H9 (cell line): ENCODE measurements around the gene ZKSCAN3. TPM values are rescaled to one million over a fixed set of nuclear protein-coding genes. Genes with fewer than 3 reads are reported as not detected.

ENCODE experiments used
- DNase-seq: peaks from one replicate; pipeline ENCODE4 v3.0.0-alpha.2; 2017
- H2AFZ ChIP-seq: one replicate; pipeline ENCODE4 v1.6.1; 2013; ENCODE audit warnings: mild to moderate bottlenecking, low read length, control low read depth, moderate library complexity
- H2AK5ac ChIP-seq: 2 replicates; pipeline ENCODE4 v1.6.1; 2013; ENCODE audit warnings: low read length, control low read depth, mixed read lengths; ENCODE audit not compliant: insufficient read length
- H2BK120ac ChIP-seq: one replicate; pipeline ENCODE4 v1.6.1; 2013; ENCODE audit warnings: low read depth, mild to moderate bottlenecking, low read length, control low read depth, inconsistent platforms; ENCODE audit not compliant: poor library complexity, severe bottlenecking
- H2BK12ac ChIP-seq: 2 replicates; pipeline ENCODE4 v1.6.1; 2013; ENCODE audit warnings: low read length, control low read depth, mixed read lengths, low read depth; ENCODE audit not compliant: insufficient read length
- H2BK15ac ChIP-seq: 2 replicates; pipeline ENCODE4 v1.6.1; 2013; ENCODE audit warnings: low read depth, low read length, control low read depth
- H2BK20ac ChIP-seq: one replicate; pipeline ENCODE4 v1.6.1; 2013; ENCODE audit warnings: low read depth, mild to moderate bottlenecking, low read length, control low read depth, inconsistent platforms; ENCODE audit not compliant: poor library complexity, severe bottlenecking
- H2BK5ac ChIP-seq: 2 replicates; pipeline ENCODE4 v1.6.1; 2013; ENCODE audit warnings: low read length, control low read depth, mixed read lengths; ENCODE audit not compliant: insufficient read length
- H3K14ac ChIP-seq: 2 replicates; pipeline ENCODE4 v1.6.1; 2013; ENCODE audit warnings: low read length, control low read depth; ENCODE audit not compliant: insufficient read depth
- H3K18ac ChIP-seq: 2 replicates; pipeline ENCODE4 v1.6.1; 2013; ENCODE audit warnings: low read depth, mild to moderate bottlenecking, mixed read lengths, low read length, control low read depth; ENCODE audit not compliant: insufficient read length
- H3K23ac ChIP-seq: 2 replicates; pipeline ENCODE4 v1.6.1; 2013; ENCODE audit warnings: low read length, control low read depth, mixed read lengths, low read depth; ENCODE audit not compliant: insufficient read length
- H3K23me2 ChIP-seq: 2 replicates; pipeline ENCODE4 v1.6.1; 2013; ENCODE audit warnings: low read depth, mild to moderate bottlenecking, mixed read lengths, low read length, control low read depth; ENCODE audit not compliant: insufficient read length, poor library complexity, severe bottlenecking
- H3K27ac ChIP-seq: 2 replicates; pipeline ENCODE4 v1.5.1; 2013; ENCODE audit warnings: low read length, control low read depth, mixed read lengths, low read depth; ENCODE audit not compliant: insufficient read length
- H3K27me3 ChIP-seq: 2 replicates; pipeline ENCODE4 v1.6.1; 2013; ENCODE audit warnings: low read length, control low read depth, inconsistent platforms; ENCODE audit not compliant: insufficient read depth
- H3K4ac ChIP-seq: 2 replicates; pipeline ENCODE4 v1.6.1; 2013; ENCODE audit warnings: low read depth, mild to moderate bottlenecking, control low read depth, inconsistent platforms, low read length, moderate library complexity
- H3K4me1 ChIP-seq: 2 replicates; pipeline ENCODE4 v1.6.1; 2013; ENCODE audit warnings: low read length, control low read depth, inconsistent platforms; ENCODE audit not compliant: insufficient read depth
- H3K4me2 ChIP-seq: 2 replicates; pipeline ENCODE4 v1.6.1; 2013; ENCODE audit warnings: low read length, control low read depth, mixed read lengths; ENCODE audit not compliant: insufficient read length, insufficient read depth
- H3K56ac ChIP-seq: 2 replicates; pipeline ENCODE4 v1.6.1; 2013; ENCODE audit warnings: low read depth, mild to moderate bottlenecking, mixed read lengths, low read length, control low read depth; ENCODE audit not compliant: insufficient read length
- H3K79me1 ChIP-seq: 2 replicates; pipeline ENCODE4 v1.6.1; 2013; ENCODE audit warnings: low read depth, mild to moderate bottlenecking, moderate library complexity, low read length, control low read depth, inconsistent platforms; ENCODE audit not compliant: insufficient read depth, poor library complexity, severe bottlenecking
- H3K79me2 ChIP-seq: 2 replicates; pipeline ENCODE4 v1.6.1; 2013; ENCODE audit warnings: low read length, control low read depth, inconsistent platforms; ENCODE audit not compliant: insufficient read depth
- H3K9ac ChIP-seq: 2 replicates; pipeline ENCODE4 v1.6.1; 2013; ENCODE audit warnings: low read length, control low read depth, mixed read lengths; ENCODE audit not compliant: insufficient read length; ENCODE audit errors: extremely low read depth
- H3K9me3 ChIP-seq: one replicate; pipeline ENCODE4 v1.6.1; 2013; ENCODE audit warnings: low read depth, low read length, inconsistent platforms; ENCODE audit not compliant: control insufficient read depth
- H3T11ph ChIP-seq: one replicate; pipeline ENCODE4 v1.6.1; 2013; ENCODE audit warnings: mild to moderate bottlenecking, low read length, control low read depth, inconsistent platforms
- H4K20me1 ChIP-seq: one replicate; pipeline ENCODE4 v1.6.1; 2013; ENCODE audit not compliant: control insufficient read depth, insufficient read length, insufficient read depth
- H4K5ac ChIP-seq: 2 replicates; pipeline ENCODE4 v1.6.1; 2013; ENCODE audit warnings: low read depth, mild to moderate bottlenecking, mixed read lengths, low read length, control low read depth; ENCODE audit not compliant: insufficient read length
- H4K8ac ChIP-seq: replicated peaks from 2 replicates; pipeline ENCODE4 v1.6.1; 2013; ENCODE audit warnings: low read length, control low read depth, mixed read lengths, low read depth; ENCODE audit not compliant: insufficient read length
- H4K91ac ChIP-seq: 2 replicates; pipeline ENCODE4 v1.6.1; 2013; ENCODE audit warnings: low read depth, mild to moderate bottlenecking, moderate library complexity, mixed read lengths, low read length, control low read depth; ENCODE audit not compliant: insufficient read length
- H3K27ac Mint-ChIP-seq, 3 experiments: 2 replicates in 2 of 3; 3 replicates in 1 of 3; pipeline ENCODE4 v1.8.0; 2020 to 2021; ENCODE audit warnings: mixed read lengths in 3 of 3, mild to moderate bottlenecking in 1 of 3, moderate library complexity in 1 of 3
- H3K27me3 Mint-ChIP-seq: 2 replicates; pipeline ENCODE4 v1.8.0; 2021; ENCODE audit warnings: low read depth, mild to moderate bottlenecking, moderate library complexity, mixed read lengths
- H3K36me3 Mint-ChIP-seq, 3 experiments: 2 replicates in 2 of 3; 3 replicates in 1 of 3; pipeline ENCODE4 v1.8.0; 2020 to 2021; ENCODE audit warnings: low read depth in 3 of 3, mixed read lengths in 3 of 3; ENCODE audit not compliant: insufficient read depth in 1 of 3
- H3K4me1 Mint-ChIP-seq, 2 experiments: 2 replicates each; pipeline ENCODE4 v1.8.0; 2020; ENCODE audit warnings: mixed read lengths in 2 of 2
- H3K4me3 Mint-ChIP-seq, 2 experiments: 2 replicates in 1 of 2; 3 replicates in 1 of 2; pipeline ENCODE4 v1.8.0; 2020 to 2021; ENCODE audit warnings: mild to moderate bottlenecking in 2 of 2, mixed read lengths in 2 of 2, moderate library complexity in 1 of 2
- H3K9me3 Mint-ChIP-seq, 2 experiments: 2 replicates in 1 of 2; 3 replicates in 1 of 2; pipeline ENCODE4 v1.8.0; 2020; ENCODE audit warnings: mild to moderate bottlenecking in 2 of 2, mixed read lengths in 2 of 2, moderate library complexity in 1 of 2
- CTCF ChIP-seq: fragments of 200-600 bp; sonication (generic); conservative IDR thresholded peaks from 3 replicates; pipeline ENCODE4 v1.8.0; 2021; ENCODE audit warnings: antibody characterized with exemption, mild to moderate bottlenecking
- total RNA-seq: library from RNA; stranded (reverse); gene quantifications from 2 replicates; pipeline ENCODE4 v1.2.1, GENCODE V29; 2021

Gene ZKSCAN3
- total RNA-seq, 1 experiment from 2014 or later = 8.7 TPM

- Histone ChIP-seq H3K4me1 (no peaks in the 10 kb centered on the region), H2BK12ac (no peak overlapping the region), H4K20me1 (no peaks in the 10 kb centered on the region), H2AK5ac (no peak overlapping the region), H3K23me2 (peaks cover 5% of the 10 kb centered on the region), H4K91ac (no peak overlapping the region), H3K23ac (no peak overlapping the region), H2AFZ (no peak overlapping the region), H4K8ac (no peak overlapping the region), H3K4ac (no peak overlapping the region), H3K18ac (no peak overlapping the region), H3T11ph (no peak overlapping the region), H3K4me2 (no peak overlapping the region), H4K5ac (no peak overlapping the region), H3K27me3 (no peaks in the 10 kb centered on the region), H2BK5ac (no peak overlapping the region), H2BK15ac (no peak overlapping the region), H3K9ac (no peak overlapping the region), H3K27ac (no peak overlapping the region), H3K9me3 (no peaks in the 10 kb centered on the region), H2BK120ac (no peak overlapping the region), H3K79me2 (no peaks in the 10 kb centered on the region), H2BK20ac (no peak overlapping the region), H3K56ac (no peak overlapping the region), H3K79me1 (no peaks in the 10 kb centered on the region), H3K14ac (no peak overlapping the region)
- no peak for TF ChIP-seq CTCF
- Mint-ChIP-seq H3K9me3 (no peaks in the 10 kb centered on the region; a peak in 1 of 5 replicates), H3K36me3 (peaks cover 26 to 39% (median 37%) of the 10 kb centered on the region in 3 experiments; a peak in 6 of 7 replicates), H3K4me1 (peaks cover 7 to 10% of the 10 kb centered on the region in 2 experiments), H3K27me3 (no peaks in the 10 kb centered on the region), H3K27ac (no peak overlapping the region), H3K4me3 (no peak overlapping the region)
- DNase-seq = no peak
Observed at GRCh38 chr6:28378644-28379043, 28.9 kb downstream of the ZKSCAN3 start.
